DND-41 (cell line): ENCODE data around the gene SPAG4.

Experiments used
- ATAC-seq: fragments of 200-7000 bp; cut with Tn5 transposase; 3 replicates; pipeline ENCODE4 v1.9.1; 2021; ENCODE audit warnings: low read depth; ENCODE audit not compliant: insufficient read depth
- DNase-seq: peaks from one replicate; pipeline ENCODE4 v3.0.0-alpha.2; 2020
- H2AFZ ChIP-seq: 2 replicates; pipeline ENCODE4 v1.6.0; 2012; ENCODE audit warnings: low read depth, low read length
- H3K27ac ChIP-seq: 2 replicates; pipeline ENCODE4 v1.5.1; 2012; ENCODE audit warnings: low read length, inconsistent platforms
- H3K27me3 ChIP-seq: fragments of 200-600 bp; sonication (generic); 2 replicates; pipeline ENCODE4 v1.6.0; 2012; ENCODE audit warnings: low read length, mild to moderate bottlenecking, inconsistent platforms; ENCODE audit not compliant: insufficient read depth, poor library complexity
- H3K36me3 ChIP-seq: 2 replicates; pipeline ENCODE4 v1.5.1; 2012; ENCODE audit warnings: low read length, inconsistent platforms; ENCODE audit not compliant: insufficient read depth
- H3K4me1 ChIP-seq: 2 replicates; pipeline ENCODE4 v1.5.1; 2012; ENCODE audit warnings: mild to moderate bottlenecking, low read length; ENCODE audit not compliant: insufficient read depth
- H3K4me2 ChIP-seq: 2 replicates; pipeline ENCODE4 v1.6.0; 2012; ENCODE audit warnings: mild to moderate bottlenecking, moderate library complexity, low read length, inconsistent platforms; ENCODE audit not compliant: insufficient read depth
- H3K4me3 ChIP-seq, 2 experiments: fragments of 200-600 bp in 1 of 2; shearing (Covaris generic) in 1 of 2; 2 replicates each; pipeline ENCODE4 v1.5.1; 2012 to 2016; ENCODE audit warnings: inconsistent platforms in 2 of 2, low read length in 2 of 2, mild to moderate bottlenecking in 2 of 2, low read depth in 1 of 2, moderate library complexity in 1 of 2
- H3K79me2 ChIP-seq: 2 replicates; pipeline ENCODE4 v1.6.0; 2012; ENCODE audit warnings: low read length, inconsistent platforms; ENCODE audit not compliant: insufficient read depth
- H3K9ac ChIP-seq: 2 replicates; pipeline ENCODE4 v1.6.0; 2012; ENCODE audit warnings: low read depth, mild to moderate bottlenecking, inconsistent platforms, low read length, moderate library complexity
- H3K9me3 ChIP-seq: 2 replicates; pipeline ENCODE4 v1.5.1; 2012; ENCODE audit warnings: low read length, moderate library complexity, mild to moderate bottlenecking, inconsistent platforms; ENCODE audit not compliant: insufficient read depth, severe bottlenecking
- H4K20me1 ChIP-seq: 2 replicates; pipeline ENCODE4 v1.6.0; 2012; ENCODE audit warnings: low read length; ENCODE audit not compliant: insufficient read depth
- CTCF ChIP-seq: IDR thresholded peaks from 2 replicates; pipeline ENCODE4 v1.5.1; 2012; ENCODE audit warnings: borderline replicate concordance, low read length, moderate library complexity, mild to moderate bottlenecking; ENCODE audit not compliant: poor library complexity, severe bottlenecking; ENCODE audit errors: extremely low read depth
- EZH2 ChIP-seq: IDR thresholded peaks from 3 replicates; pipeline ENCODE4 v1.6.1; 2012; ENCODE audit warnings: borderline replicate concordance, low read depth, mild to moderate bottlenecking, moderate library complexity, low read length, inconsistent platforms; ENCODE audit not compliant: severe bottlenecking

SPAG4 gene

GRCh38 chr20:35572838-35573237 is 42.8 kb upstream of the SPAG4 start:
- H3K27ac ChIP-seq = no peak overlapping the region
- no peaks in the 10 kb centered on the region for H3K36me3 ChIP-seq
- peaks cover 4% of the 10 kb centered on the region for H3K9me3 ChIP-seq
- no peak overlapping the region for H3K9ac ChIP-seq
- no peaks in the 10 kb centered on the region for H4K20me1 ChIP-seq
- H3K27me3 ChIP-seq = no peaks in the 10 kb centered on the region
- no peak overlapping the region for H3K4me2 ChIP-seq
- H3K79me2 ChIP-seq = no peaks in the 10 kb centered on the region
- no peaks in the 10 kb centered on the region for H3K4me1 ChIP-seq
- no peak overlapping the region for H2AFZ ChIP-seq
- no peak for DNase-seq
- TF ChIP-seq CTCF (no peak), EZH2 (no peak)
- ATAC-seq = no peak
- no peak overlapping the region for H3K4me3 ChIP-seq

GRCh38 chr20:35575958-35576357 is 39.7 kb upstream of the SPAG4 start:
- no peaks in the 10 kb centered on the region for H3K4me1 ChIP-seq
- no peak overlapping the region for H3K4me2 ChIP-seq
- H3K27ac ChIP-seq = no peak overlapping the region
- no peaks in the 10 kb centered on the region for H4K20me1 ChIP-seq
- no peaks in the 10 kb centered on the region for H3K79me2 ChIP-seq
- no peaks in the 10 kb centered on the region for H3K36me3 ChIP-seq
- TF ChIP-seq CTCF = no peak
- no peak for TF ChIP-seq EZH2
- DNase-seq = no peak
- H3K9ac ChIP-seq = no peak overlapping the region
- peaks cover 4% of the 10 kb centered on the region for H3K9me3 ChIP-seq
- no peak for ATAC-seq
- no peaks in the 10 kb centered on the region for H3K27me3 ChIP-seq
- no peak overlapping the region for H3K4me3 ChIP-seq
- H2AFZ ChIP-seq = no peak overlapping the region

- H3K9ac ChIP-seq = no peak overlapping the region
- ATAC-seq (no peak), DNase-seq (no peak)
- no peak overlapping the region for H2AFZ ChIP-seq
- H3K27ac ChIP-seq = no peak overlapping the region
- no peak overlapping the region for H3K4me3 ChIP-seq
- no peaks in the 10 kb centered on the region for H3K27me3 ChIP-seq
- H3K79me2 ChIP-seq = no peaks in the 10 kb centered on the region
- H3K4me2 ChIP-seq = no peak overlapping the region
- TF ChIP-seq EZH2 (no peak), CTCF (no peak)
- H3K4me1 ChIP-seq = no peaks in the 10 kb centered on the region
- H4K20me1 ChIP-seq = no peaks in the 10 kb centered on the region
- peaks cover 4% of the 10 kb centered on the region for H3K9me3 ChIP-seq
- no peaks in the 10 kb centered on the region for H3K36me3 ChIP-seq
Measured at GRCh38 chr20:35576816-35577215, 38.8 kb upstream of the SPAG4 start.

GRCh38 chr20:35578469-35578868 is 37.2 kb upstream of the SPAG4 start:
- H3K9me3 ChIP-seq = no peaks in the 10 kb centered on the region
- DNase-seq (no peak), ATAC-seq (no peak)
- no peaks in the 10 kb centered on the region for H3K4me1 ChIP-seq
- H3K27me3 ChIP-seq = no peaks in the 10 kb centered on the region
- H3K27ac ChIP-seq = no peak overlapping the region
- H2AFZ ChIP-seq = no peak overlapping the region
- no peak overlapping the region for H3K4me3 ChIP-seq
- no peaks in the 10 kb centered on the region for H3K36me3 ChIP-seq
- H4K20me1 ChIP-seq = no peaks in the 10 kb centered on the region
- H3K9ac ChIP-seq = no peak overlapping the region
- TF ChIP-seq CTCF (no peak), EZH2 (no peak)
- H3K4me2 ChIP-seq = no peak overlapping the region
- H3K79me2 ChIP-seq = no peaks in the 10 kb centered on the region
